RPMI7951 (cell line): ENCODE measurements around the gene EIF2B5. TPM values are rescaled to one million over a fixed set of nuclear protein-coding genes. Genes with fewer than 3 reads are reported as not detected.
"Not testable (repeated sequence)": the region's sequence is repeated elsewhere in the genome, so short reads cannot be mapped to it uniquely, and the experiment has no call there.

ENCODE experiments used
- DNase-seq: peaks from one replicate; pipeline ENCODE4 v3.0.0-alpha.2; 2012; ENCODE audit warnings: low read depth
- total RNA-seq: library from RNA; depleted of rRNA; stranded (reverse); fragments of >200 nt; shearing (Covaris generic); gene quantifications from 2 replicates; pipeline ENCODE4 v1.2.3, GENCODE V29; 2014; rRNA removed

The EIF2B5 gene
- 42.1 and 52.0 TPM in 2 replicates for total RNA-seq

- peak; percentile 93 for DNase-seq
These were observed at the start of gene EIF2B5 for GRCh38 chr3:184135149-184135910. Gene EIF2B5, plus strand, starts transcription at chr3:184135358. Its CDS starts 28 bp downstream, at chr3:184135386.

- peak; percentile 11 for DNase-seq
These were observed 49.7 kb upstream of the EIF2B5 start for GRCh38 chr3:184085389-184085852.

- DNase-seq = no peak
These were observed 43.0 kb upstream of the EIF2B5 start for GRCh38 chr3:184092199-184092598.

GRCh38 chr3:184096811-184097383 is 38.3 kb upstream of the EIF2B5 start, which contains the start of gene HTR3E:
Gene HTR3E, plus strand, starts transcription at chr3:184097064. Its CDS starts 466 bp downstream, at chr3:184097530.
- no peak for DNase-seq

GRCh38 chr3:184097556-184097955 is 37.6 kb upstream of the EIF2B5 start:
- no peak for DNase-seq

- no peak for DNase-seq
These were observed 35.1 kb upstream of the EIF2B5 start for GRCh38 chr3:184099806-184100686.

- peak; percentile 54 for DNase-seq
These were observed 24.8 kb upstream of the EIF2B5 start for GRCh38 chr3:184110316-184110725.

- no peak for DNase-seq
These were observed 19.1 kb upstream of the EIF2B5 start for GRCh38 chr3:184116017-184116416.

- no peak for DNase-seq
These were observed 17.5 kb upstream of the EIF2B5 start for GRCh38 chr3:184117636-184118035.

GRCh38 chr3:184121031-184121430 is 14.1 kb upstream of the EIF2B5 start:
- not testable (repeated sequence) for DNase-seq

- no peak for DNase-seq
These were observed 9.2 kb upstream of the EIF2B5 start for GRCh38 chr3:184126006-184126405.

GRCh38 chr3:184129012-184129411 is 6.1 kb upstream of the EIF2B5 start:
- DNase-seq = peak; percentile 52

GRCh38 chr3:184132945-184133344 is 2.2 kb upstream of the EIF2B5 start:
- no peak for DNase-seq

- DNase-seq = peak; percentile 87
These were observed 1.1 kb upstream of the EIF2B5 start for GRCh38 chr3:184133840-184134745.

GRCh38 chr3:184134746-184135148 is 411 bp upstream of the EIF2B5 start:
- DNase-seq = peak; percentile 40

GRCh38 chr3:184135911-184136260 is 728 bp downstream of the EIF2B5 start:
- DNase-seq = no peak

- DNase-seq = no peak
These were observed 5.3 kb downstream of the EIF2B5 start for GRCh38 chr3:184140436-184140835.

- no peak for DNase-seq
These were observed 7.0 kb downstream of the EIF2B5 start for GRCh38 chr3:184142199-184142598.

GRCh38 chr3:184143327-184143726 is 8.2 kb downstream of the EIF2B5 start:
- no peak for DNase-seq

- no peak for DNase-seq
These were observed 9.3 kb downstream of the EIF2B5 start for GRCh38 chr3:184144505-184144904.

GRCh38 chr3:184145111-184145524 is 10.0 kb downstream of the EIF2B5 start:
- peak; percentile 50 for DNase-seq
